Activated CD4-positive, alpha-beta T cell treated with anti-CD3 and anti-CD28 coated beads for 36 hours (primary cell): ENCODE data around the gene CNIH3. TPM values are rescaled to one million over a fixed set of nuclear protein-coding genes. Genes with fewer than 3 reads are reported as not detected.

Experiments
- ATAC-seq: fragments of 200-7000 bp; cut with Tn5 transposase; one replicate; pipeline ENCODE4 v1.10.0; 2021; ENCODE audit warnings: mild to moderate bottlenecking, moderate library complexity
- CTCF ChIA-PET: fragments of 350-600 bp; sonication (Branson Sonifier 250); formaldehyde crosslinking; loops from one replicate; lab custom pipeline; 2021; ENCODE audit warnings: antibody characterized with exemption; lab: Charles Lee
- POLR2A ChIA-PET: fragments of 350-600 bp; sonication (Branson Sonifier 250); formaldehyde crosslinking; loops from one replicate; lab custom pipeline; 2021; ENCODE audit warnings: antibody characterized with exemption, inconsistent platforms; lab: Charles Lee
- DNase-seq: peaks from one replicate; pipeline ENCODE4 v3.0.0-alpha.2; 2020
- H3K27ac Mint-ChIP-seq: one replicate; pipeline ENCODE4 v1.8.0; 2021; ENCODE audit warnings: mixed read lengths
- H3K27me3 Mint-ChIP-seq: one replicate; pipeline ENCODE4 v1.8.0; 2021; ENCODE audit warnings: mixed read lengths
- H3K36me3 Mint-ChIP-seq: one replicate; pipeline ENCODE4 v1.8.0; 2021; ENCODE audit warnings: low read depth, mixed read lengths
- H3K4me1 Mint-ChIP-seq: one replicate; pipeline ENCODE4 v1.8.0; 2021; ENCODE audit warnings: mixed read lengths
- H3K4me3 Mint-ChIP-seq: one replicate; pipeline ENCODE4 v1.8.0; 2021; ENCODE audit warnings: mild to moderate bottlenecking, moderate library complexity, mixed read lengths
- H3K9me3 Mint-ChIP-seq: one replicate; pipeline ENCODE4 v1.8.0; 2021; ENCODE audit warnings: low read depth, mixed read lengths
- intact Hi-C, 2 experiments: fragments of 100-400 bp; cut with DNase I in 1 of 2; cut with micrococcal nuclease in 1 of 2; formaldehyde crosslinking; loops; one replicate each; pipeline versions ENCODE4 v1.14.2 to v1.15.1; 2022 to 2024; cut with DNase I, micrococcal nuclease
- total RNA-seq, 2 experiments: library from RNA; stranded (reverse); gene quantifications; one replicate each; pipeline ENCODE4 v1.2.3, GENCODE V29; 2021

The CNIH3 gene
- total RNA-seq, 2 experiments from 2014 or later: 1.5 to 1.8 TPM

GRCh38 chr1:224631462-224632115 lies 15.5 kb downstream of the CNIH3 start:
- no peaks in the 10 kb centered on the region for H3K36me3 Mint-ChIP-seq
- H3K27me3 Mint-ChIP-seq: peaks cover 2% of the 10 kb centered on the region
- ATAC-seq (no peak), DNase-seq (no peak)
- ChIA-PET CTCF (interaction anchor here (1.2 kb wide), 1 partner anchor 13 kb away, joined by 4 read pairs; no protein-coding TSS in a partner anchor), POLR2A (no interaction called here)
- no peak overlapping the region for H3K4me3 Mint-ChIP-seq
- H3K4me1 Mint-ChIP-seq: no peaks in the 10 kb centered on the region
- H3K9me3 Mint-ChIP-seq: no peaks in the 10 kb centered on the region
- intact Hi-C loops: no loop called here
- no peak overlapping the region for H3K27ac Mint-ChIP-seq

DNA sequence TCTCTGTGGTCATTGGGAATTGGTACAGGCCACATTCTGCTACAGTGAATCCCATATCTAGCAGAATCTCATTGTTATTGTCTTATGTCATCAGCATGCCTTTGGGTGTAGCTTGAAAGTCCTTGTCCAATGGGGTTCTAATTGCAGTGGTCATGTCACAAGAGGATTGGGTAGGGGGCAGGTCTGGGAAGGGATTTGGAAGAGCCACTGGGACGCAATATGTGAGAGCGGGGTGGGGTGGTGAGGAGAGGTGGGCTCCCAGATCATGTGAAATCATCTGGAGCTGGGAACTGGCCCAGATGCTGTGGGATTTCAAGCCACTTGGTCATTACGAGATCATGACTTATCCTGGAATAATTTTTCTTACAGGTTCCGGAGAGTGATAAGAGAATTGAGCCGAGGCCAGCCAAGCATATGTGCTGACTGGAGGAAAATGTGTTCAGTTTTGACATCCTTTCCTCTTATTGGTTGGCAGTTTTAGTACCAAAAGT lies 16.3 kb downstream of the CNIH3 start:
- Mint-ChIP-seq H3K27me3 (no peaks in the 10 kb centered on the region), H3K27ac (no peak overlapping the region), H3K9me3 (no peaks in the 10 kb centered on the region), H3K4me3 (no peak overlapping the region), H3K4me1 (peaks cover 2% of the 10 kb centered on the region), H3K36me3 (no peaks in the 10 kb centered on the region)
- ATAC-seq (no peak), DNase-seq (no peak)
- ChIA-PET CTCF (interaction anchor here (0.7 kb wide), 1 partner anchor 10 kb away, joined by 3 read pairs; no protein-coding TSS in a partner anchor), POLR2A (no interaction called here)
- intact Hi-C loops: no loop called here

DNA sequence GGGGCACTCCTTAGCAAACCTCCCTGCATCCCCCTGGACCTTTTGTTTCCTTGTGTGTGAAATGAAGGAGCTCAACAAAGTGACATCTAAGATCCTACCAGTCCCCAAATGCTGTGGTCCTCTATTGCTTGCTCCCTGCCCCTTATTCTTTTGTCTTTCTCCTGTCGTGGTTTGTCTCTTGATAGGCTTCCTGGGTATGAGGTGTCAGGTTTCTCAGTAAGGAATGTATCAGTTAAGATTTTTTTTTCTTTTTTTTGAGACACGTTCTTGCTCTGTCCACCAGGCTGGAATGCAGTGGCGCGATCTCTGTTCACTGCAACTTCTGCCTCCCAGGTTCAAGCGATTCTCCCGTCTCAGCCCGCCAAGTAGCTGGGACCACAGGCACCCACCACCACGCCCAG lies 16.8 kb downstream of the CNIH3 start:
- H3K4me1 Mint-ChIP-seq: peaks cover 7% of the 10 kb centered on the region
- ChIA-PET POLR2A (no interaction called here), CTCF (interaction anchor here (0.7 to 0.8 kb wide), 2 partner anchors 10 to 120 kb away, joined by 3 to 4 read pairs; no protein-coding TSS in a partner anchor)
- intact Hi-C loops: no loop called here
- no peak overlapping the region for H3K27ac Mint-ChIP-seq
- ATAC-seq (no peak), DNase-seq (no peak)
- no peak overlapping the region for H3K4me3 Mint-ChIP-seq
- no peaks in the 10 kb centered on the region for H3K27me3 Mint-ChIP-seq
- H3K9me3 Mint-ChIP-seq: no peaks in the 10 kb centered on the region
- no peaks in the 10 kb centered on the region for H3K36me3 Mint-ChIP-seq

- intact Hi-C loops: no loop called here
- CTCF ChIA-PET: interaction anchor here (1.7 to 2.1 kb wide), 2 partner anchors 9 to 122 kb away, joined by 3 to 5 read pairs; no protein-coding TSS in a partner anchor
- DNase-seq: no peak
- no peaks in the 10 kb centered on the region for H3K27me3 Mint-ChIP-seq
- no peaks in the 10 kb centered on the region for H3K9me3 Mint-ChIP-seq
- H3K4me3 Mint-ChIP-seq: no peak overlapping the region
- POLR2A ChIA-PET: no interaction called here
- no peak for ATAC-seq
- H3K4me1 Mint-ChIP-seq: peaks cover 8% of the 10 kb centered on the region
- no peaks in the 10 kb centered on the region for H3K36me3 Mint-ChIP-seq
- H3K27ac Mint-ChIP-seq: no peak overlapping the region
These were observed 19.2 kb downstream of the CNIH3 start for GRCh38 chr1:224635356-224635755.

- Mint-ChIP-seq H3K9me3 (no peaks in the 10 kb centered on the region), H3K4me1 (peaks cover 8% of the 10 kb centered on the region), H3K27ac (no peak overlapping the region), H3K36me3 (no peaks in the 10 kb centered on the region), H3K4me3 (no peak overlapping the region), H3K27me3 (no peaks in the 10 kb centered on the region)
- POLR2A ChIA-PET: no interaction called here
- DNase-seq (no peak), ATAC-seq (peak; percentile 47)
- intact Hi-C loops: no loop called here
- CTCF ChIA-PET: no interaction called here
These were observed 21.4 kb downstream of the CNIH3 start for GRCh38 chr1:224637515-224637914.

DNA sequence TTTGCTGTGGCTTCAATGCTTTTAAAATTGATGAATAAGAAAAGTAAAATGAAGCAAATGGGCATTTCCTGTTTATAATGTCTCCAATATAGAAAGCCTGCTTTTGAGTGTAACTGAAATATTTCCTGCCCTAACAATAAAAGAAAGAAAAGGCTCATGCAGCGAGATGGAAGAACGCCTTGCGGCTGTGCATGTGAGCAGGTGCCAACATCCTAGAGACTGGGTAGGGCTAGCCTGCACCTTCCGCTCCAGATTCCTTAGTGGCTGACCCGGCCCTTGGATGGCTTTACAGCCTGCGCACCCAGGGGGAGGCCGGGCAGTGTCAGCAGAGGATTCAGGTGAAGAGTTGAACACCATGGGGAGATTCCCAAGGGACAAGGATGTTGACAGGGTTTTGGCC lies 21.8 kb downstream of the CNIH3 start:
- H3K36me3 Mint-ChIP-seq: no peaks in the 10 kb centered on the region
- ChIA-PET CTCF (interaction anchor here (1.6 kb wide), 1 partner anchor 8 kb away, joined by 4 read pairs; no protein-coding TSS in a partner anchor), POLR2A (no interaction called here)
- ATAC-seq (no peak), DNase-seq (no peak)
- no peak overlapping the region for H3K4me3 Mint-ChIP-seq
- H3K27ac Mint-ChIP-seq: no peak overlapping the region
- intact Hi-C loops: no loop called here
- no peaks in the 10 kb centered on the region for H3K27me3 Mint-ChIP-seq
- peaks cover 8% of the 10 kb centered on the region for H3K4me1 Mint-ChIP-seq
- H3K9me3 Mint-ChIP-seq: no peaks in the 10 kb centered on the region

DNA sequence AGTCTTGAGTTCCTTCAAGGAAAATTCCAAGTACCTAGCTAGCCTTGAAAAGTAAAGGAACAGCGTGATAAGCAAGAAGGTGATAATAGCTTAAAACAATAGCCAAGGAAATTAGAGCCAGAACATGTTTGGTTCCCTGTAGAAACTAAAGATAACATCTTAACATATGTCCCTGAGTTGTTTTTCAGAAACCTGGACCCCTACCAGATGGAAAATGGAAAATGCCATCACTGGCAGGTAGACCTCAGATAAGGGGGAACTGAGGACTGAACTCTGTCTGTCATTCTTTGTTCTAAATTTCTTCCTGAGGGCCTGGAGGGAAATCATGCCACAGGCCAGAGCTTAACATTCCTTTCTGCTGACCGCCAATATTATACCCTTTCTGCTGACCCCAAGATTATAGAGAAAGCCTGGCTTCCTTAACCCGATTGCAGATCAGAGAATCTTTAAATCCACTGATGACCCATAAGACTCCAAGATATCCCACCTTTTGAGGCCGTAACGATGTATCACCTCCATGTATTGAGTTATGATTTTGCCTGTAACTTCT lies 23.4 kb downstream of the CNIH3 start:
- H3K4me1 Mint-ChIP-seq: peaks cover 8% of the 10 kb centered on the region
- H3K27ac Mint-ChIP-seq: no peak overlapping the region
- ChIA-PET POLR2A (no interaction called here), CTCF (interaction anchor here (0.8 to 1.6 kb wide), 3 partner anchors 9 to 283 kb away, joined by 3 to 4 read pairs (median 4); no protein-coding TSS in a partner anchor)
- no peak overlapping the region for H3K4me3 Mint-ChIP-seq
- intact Hi-C loops: no loop called here
- DNase-seq (no peak), ATAC-seq (no peak)
- no peaks in the 10 kb centered on the region for H3K27me3 Mint-ChIP-seq
- H3K9me3 Mint-ChIP-seq: no peaks in the 10 kb centered on the region
- no peaks in the 10 kb centered on the region for H3K36me3 Mint-ChIP-seq

- Mint-ChIP-seq H3K9me3 (no peaks in the 10 kb centered on the region), H3K27me3 (no peaks in the 10 kb centered on the region), H3K4me1 (peaks cover 8% of the 10 kb centered on the region), H3K27ac (no peak overlapping the region), H3K36me3 (no peaks in the 10 kb centered on the region), H3K4me3 (no peak overlapping the region)
- DNase-seq (no peak), ATAC-seq (no peak)
- ChIA-PET CTCF (interaction anchor here (1.6 kb wide), 1 partner anchor 283 kb away, joined by 3 read pairs; no protein-coding TSS in a partner anchor), POLR2A (no interaction called here)
- intact Hi-C loops: loop anchor here in 1 of 2 experiments (5.0 kb wide), 1 partner anchor 128 kb away; no protein-coding TSS in a partner anchor
These were observed 23.9 kb downstream of the CNIH3 start for GRCh38 chr1:224640018-224640417.

- DNase-seq (no peak), ATAC-seq (no peak)
- intact Hi-C loops: loop anchor here in 1 of 2 experiments (5.0 kb wide), 1 partner anchor 128 kb away; no protein-coding TSS in a partner anchor
- ChIA-PET POLR2A (no interaction called here), CTCF (interaction anchor here (1.0 kb wide), 1 partner anchor 22 kb away, joined by 3 read pairs; no protein-coding TSS in a partner anchor)
- no peaks in the 10 kb centered on the region for H3K9me3 Mint-ChIP-seq
- H3K4me1 Mint-ChIP-seq: peaks cover 8% of the 10 kb centered on the region
- no peak overlapping the region for H3K27ac Mint-ChIP-seq
- H3K27me3 Mint-ChIP-seq: no peaks in the 10 kb centered on the region
- H3K36me3 Mint-ChIP-seq: no peaks in the 10 kb centered on the region
- H3K4me3 Mint-ChIP-seq: no peak overlapping the region
These were observed 24.5 kb downstream of the CNIH3 start for GRCh38 chr1:224640587-224640986.

- H3K9me3 Mint-ChIP-seq: no peaks in the 10 kb centered on the region
- H3K27ac Mint-ChIP-seq: no peak overlapping the region
- H3K4me3 Mint-ChIP-seq: no peak overlapping the region
- peaks cover 8% of the 10 kb centered on the region for H3K4me1 Mint-ChIP-seq
- H3K36me3 Mint-ChIP-seq: no peaks in the 10 kb centered on the region
- ChIA-PET POLR2A (no interaction called here), CTCF (interaction anchor here (1.0 kb wide), 1 partner anchor 22 kb away, joined by 3 read pairs; no protein-coding TSS in a partner anchor)
- H3K27me3 Mint-ChIP-seq: no peaks in the 10 kb centered on the region
- DNase-seq (no peak), ATAC-seq (no peak)
- intact Hi-C loops: loop anchor here in 1 of 2 experiments (5.0 kb wide), 1 partner anchor 129 kb away; no protein-coding TSS in a partner anchor
These were observed 24.9 kb downstream of the CNIH3 start for GRCh38 chr1:224641030-224641429.

GRCh38 chr1:224643653-224644052 lies 27.5 kb downstream of the CNIH3 start:
- H3K27me3 Mint-ChIP-seq: no peaks in the 10 kb centered on the region
- ChIA-PET CTCF (interaction anchor here (0.8 to 1.8 kb wide), 7 partner anchors 18 to 279 kb away, joined by 3 to 10 read pairs (median 3); no protein-coding TSS in a partner anchor), POLR2A (no interaction called here)
- no peak overlapping the region for H3K4me3 Mint-ChIP-seq
- H3K27ac Mint-ChIP-seq: no peak overlapping the region
- DNase-seq: no peak
- intact Hi-C loops: loop anchor here (1.0 to 5.0 kb wide), 7 partner anchors 19 to 279 kb away; no protein-coding TSS in a partner anchor
- H3K9me3 Mint-ChIP-seq: no peaks in the 10 kb centered on the region
- H3K4me1 Mint-ChIP-seq: no peaks in the 10 kb centered on the region
- ATAC-seq: no peak
- H3K36me3 Mint-ChIP-seq: no peaks in the 10 kb centered on the region
